GM10847 (cell line): Measurements from ENCODE around the gene GLUD2.

Source experiments
- POLR2A ChIP-seq: IDR thresholded peaks from 2 replicates; pipeline ENCODE4 v1.6.1; 2011; ENCODE audit not compliant: insufficient read length; ENCODE audit errors: extremely low read depth

Gene GLUD2

DNA sequence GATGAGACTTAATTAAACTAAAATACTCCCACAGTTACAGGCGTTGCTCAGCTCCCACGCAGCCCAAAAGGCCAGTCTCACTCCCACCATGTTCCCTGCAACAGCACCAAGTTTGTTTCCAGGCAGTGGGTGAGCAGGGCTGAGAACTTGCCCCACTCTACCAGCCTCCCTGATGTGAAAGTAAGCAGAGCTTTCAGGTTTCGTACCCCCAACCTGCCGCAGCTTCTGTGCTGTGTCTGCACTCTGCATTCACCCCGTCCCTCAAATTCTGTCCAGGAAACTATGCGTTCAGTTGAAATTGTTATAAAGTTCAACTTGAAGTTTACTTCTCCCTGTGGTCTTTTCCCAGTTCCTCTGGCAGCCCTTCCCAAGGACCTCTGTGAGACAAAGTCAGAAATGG lies 17.2 kb downstream of the GLUD2 start:
- no peak for TF ChIP-seq POLR2A

DNA sequence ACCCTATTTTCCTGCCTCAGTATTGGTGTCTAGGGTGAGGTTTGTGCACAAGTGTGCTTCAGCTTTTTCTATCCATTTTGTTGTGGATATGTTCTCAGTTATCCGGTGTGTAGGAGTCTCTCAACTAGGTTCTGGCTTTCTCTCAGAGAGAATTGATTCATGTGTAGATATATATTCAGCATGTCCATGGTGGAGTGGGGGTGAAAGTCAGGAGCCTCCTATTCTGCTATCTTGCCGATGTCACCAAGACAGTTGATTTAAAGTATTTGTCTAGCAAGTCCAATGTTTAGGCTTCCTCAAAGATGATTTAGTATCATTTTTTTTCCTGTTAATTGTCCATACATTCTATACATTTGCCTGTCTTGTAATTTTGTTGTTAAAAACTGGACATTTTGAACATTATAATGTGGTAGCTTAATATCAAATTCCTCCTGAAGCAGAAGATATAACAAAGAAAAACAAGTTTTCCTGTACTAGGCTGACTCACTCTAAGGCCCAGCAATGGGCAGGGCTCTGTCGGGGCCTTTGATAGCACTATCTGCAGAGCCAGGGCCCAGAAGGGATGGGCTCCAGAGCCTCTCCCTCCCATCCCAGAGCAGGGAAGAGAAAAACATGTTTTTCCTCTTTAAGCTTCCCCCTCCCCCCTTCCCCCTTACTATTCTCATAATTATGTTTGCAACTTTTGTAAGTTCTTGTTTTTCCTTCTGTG lies 37.6 kb downstream of the GLUD2 start:
- no peak for TF ChIP-seq POLR2A

DNA sequence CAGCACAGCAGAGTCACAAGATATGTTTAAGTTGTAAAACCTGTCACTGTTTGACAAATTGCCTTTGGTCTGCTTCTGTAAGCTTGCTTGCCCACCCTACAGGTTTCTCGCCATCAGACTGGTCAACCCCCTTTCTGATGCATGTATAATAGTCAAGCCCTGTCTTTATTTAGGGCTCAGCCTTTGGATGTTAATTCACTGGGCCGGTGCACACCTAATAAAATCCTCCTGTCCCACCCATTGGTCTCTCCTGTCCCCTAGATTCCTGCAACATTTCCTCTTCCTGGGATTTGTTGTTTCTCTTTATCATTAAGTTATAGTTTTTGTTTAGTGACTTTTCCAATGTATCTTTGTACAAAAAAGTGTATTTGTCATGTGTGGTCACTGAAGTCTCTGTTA lies 38.2 kb downstream of the GLUD2 start:
- no peak for TF ChIP-seq POLR2A

GRCh38 chrX:121093011-121093410 lies 45.6 kb downstream of the GLUD2 start:
- TF ChIP-seq POLR2A: no peak
